ENCODE data around the gene ZNF524.

DNA sequence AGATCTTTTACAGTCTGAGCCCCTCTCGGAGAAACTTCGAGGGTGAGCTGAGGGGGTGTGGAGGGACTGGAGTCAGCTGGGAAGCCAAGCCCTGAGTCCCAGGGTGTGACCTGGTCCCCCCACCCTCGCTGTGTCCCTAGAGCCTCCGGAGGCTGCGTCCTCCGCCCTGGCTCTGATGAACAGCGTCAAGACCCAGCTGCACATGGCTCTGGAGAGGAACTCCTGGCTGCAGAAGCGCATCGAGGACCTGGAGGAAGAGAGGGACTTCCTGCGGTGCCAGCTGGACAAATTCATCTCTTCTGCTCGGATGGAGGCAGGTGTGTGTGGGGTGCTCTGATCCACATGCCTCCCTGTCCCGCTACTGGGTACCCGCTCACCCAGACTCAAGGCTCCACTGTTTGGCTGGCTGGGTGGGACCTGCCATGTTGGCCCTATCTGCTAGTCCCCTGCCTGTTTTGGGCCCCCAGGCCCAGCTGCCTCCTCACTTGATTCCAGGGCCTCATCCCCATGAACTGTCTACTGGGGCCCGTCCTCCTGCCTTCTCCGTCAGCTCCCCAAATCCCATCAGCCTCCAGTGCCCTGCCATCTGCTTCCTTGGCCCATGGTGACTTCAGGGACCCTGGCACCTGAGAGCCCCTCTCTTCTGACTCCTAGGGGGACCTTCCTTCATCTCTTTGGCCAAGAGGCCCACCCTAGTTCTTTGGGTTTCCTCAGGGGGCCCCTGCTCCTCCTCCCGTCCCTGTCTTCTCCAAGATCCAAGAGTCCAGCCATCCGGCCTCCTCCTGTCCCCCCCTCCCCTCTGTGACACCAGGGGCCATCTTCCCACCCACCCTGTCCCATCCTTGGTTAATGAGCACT is 49.4 kb downstream of the ZNF524 start:
- no peak for TF ChIP-seq POLR2AphosphoS5 (IDR thresholded peaks at IDR 0.05; ENCODE audit: low read depth)
- TF ChIP-seq, protein P1, sequence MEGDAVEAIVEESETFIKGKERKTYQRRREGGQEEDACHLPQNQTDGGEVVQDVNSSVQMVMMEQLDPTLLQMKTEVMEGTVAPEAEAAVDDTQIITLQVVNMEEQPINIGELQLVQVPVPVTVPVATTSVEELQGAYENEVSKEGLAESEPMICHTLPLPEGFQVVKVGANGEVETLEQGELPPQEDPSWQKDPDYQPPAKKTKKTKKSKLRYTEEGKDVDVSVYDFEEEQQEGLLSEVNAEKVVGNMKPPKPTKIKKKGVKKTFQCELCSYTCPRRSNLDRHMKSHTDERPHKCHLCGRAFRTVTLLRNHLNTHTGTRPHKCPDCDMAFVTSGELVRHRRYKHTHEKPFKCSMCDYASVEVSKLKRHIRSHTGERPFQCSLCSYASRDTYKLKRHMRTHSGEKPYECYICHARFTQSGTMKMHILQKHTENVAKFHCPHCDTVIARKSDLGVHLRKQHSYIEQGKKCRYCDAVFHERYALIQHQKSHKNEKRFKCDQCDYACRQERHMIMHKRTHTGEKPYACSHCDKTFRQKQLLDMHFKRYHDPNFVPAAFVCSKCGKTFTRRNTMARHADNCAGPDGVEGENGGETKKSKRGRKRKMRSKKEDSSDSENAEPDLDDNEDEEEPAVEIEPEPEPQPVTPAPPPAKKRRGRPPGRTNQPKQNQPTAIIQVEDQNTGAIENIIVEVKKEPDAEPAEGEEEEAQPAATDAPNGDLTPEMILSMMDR (IDR thresholded peaks at IDR 0.05; ENCODE audit: insufficient read depth, low read length): no peak
